Osteoblast (primary cell): Measurements from ENCODE around the gene SPRED2. TPM values are rescaled to one million over a fixed set of nuclear protein-coding genes. Genes with fewer than 3 reads are reported as not detected.

Experiments used
- DNase-seq: peaks from one replicate; pipeline ENCODE4 v3.0.0; 2011; ENCODE audit warnings: low spot score, mixed read lengths; ENCODE audit not compliant: insufficient read length; ENCODE audit errors: missing footprints
- H2AFZ ChIP-seq: 2 replicates; pipeline ENCODE4 v1.6.0; 2011; ENCODE audit warnings: mild to moderate bottlenecking, low read length
- H3K27ac ChIP-seq: 2 replicates; pipeline ENCODE4 v1.5.1; 2011; ENCODE audit warnings: mild to moderate bottlenecking, low read depth, low read length, moderate library complexity
- H3K27me3 ChIP-seq: 2 replicates; pipeline ENCODE4 v1.6.0; 2012; ENCODE audit warnings: mild to moderate bottlenecking, control low read depth, inconsistent platforms, low read length, moderate library complexity; ENCODE audit not compliant: insufficient read depth
- H3K36me3 ChIP-seq: 2 replicates; pipeline ENCODE4 v1.5.1; 2011; ENCODE audit warnings: mild to moderate bottlenecking, low read length, control low read depth, moderate library complexity; ENCODE audit not compliant: insufficient read depth
- H3K4me1 ChIP-seq: 2 replicates; pipeline ENCODE4 v1.5.1; 2011; ENCODE audit warnings: mild to moderate bottlenecking, low read length, control low read depth, moderate library complexity; ENCODE audit not compliant: insufficient read depth
- H3K4me2 ChIP-seq: 2 replicates; pipeline ENCODE4 v1.6.0; 2011; ENCODE audit warnings: mild to moderate bottlenecking, low read length; ENCODE audit not compliant: insufficient read depth
- H3K4me3 ChIP-seq: fragments of 200-600 bp; sonication (generic); 3 replicates; pipeline ENCODE4 v1.5.1; 2012; ENCODE audit warnings: mild to moderate bottlenecking, low read length, inconsistent platforms; ENCODE audit not compliant: insufficient read depth
- H3K79me2 ChIP-seq: 2 replicates; pipeline ENCODE4 v1.6.0; 2012; ENCODE audit warnings: mild to moderate bottlenecking, low read length, control low read depth, inconsistent platforms; ENCODE audit not compliant: insufficient read depth
- H3K9me3 ChIP-seq: 2 replicates; pipeline ENCODE4 v1.5.1; 2011; ENCODE audit warnings: low read depth, low read length, control low read depth
- H4K20me1 ChIP-seq: 2 replicates; pipeline ENCODE4 v1.6.0; 2012; ENCODE audit warnings: mild to moderate bottlenecking, low read length, control low read depth; ENCODE audit not compliant: insufficient read depth
- CTCF ChIP-seq: IDR thresholded peaks from 2 replicates; pipeline ENCODE4 v1.5.1; 2011; ENCODE audit warnings: mild to moderate bottlenecking, low read depth, low read length, moderate library complexity; ENCODE audit errors: extremely low read depth
- total RNA-seq: library from RNA; depleted of rRNA; stranded (reverse); fragments of >200 nt; gene quantifications from 2 replicates; pipeline ENCODE4 v1.2.3, GENCODE V29; 2012

The SPRED2 gene, protein sequence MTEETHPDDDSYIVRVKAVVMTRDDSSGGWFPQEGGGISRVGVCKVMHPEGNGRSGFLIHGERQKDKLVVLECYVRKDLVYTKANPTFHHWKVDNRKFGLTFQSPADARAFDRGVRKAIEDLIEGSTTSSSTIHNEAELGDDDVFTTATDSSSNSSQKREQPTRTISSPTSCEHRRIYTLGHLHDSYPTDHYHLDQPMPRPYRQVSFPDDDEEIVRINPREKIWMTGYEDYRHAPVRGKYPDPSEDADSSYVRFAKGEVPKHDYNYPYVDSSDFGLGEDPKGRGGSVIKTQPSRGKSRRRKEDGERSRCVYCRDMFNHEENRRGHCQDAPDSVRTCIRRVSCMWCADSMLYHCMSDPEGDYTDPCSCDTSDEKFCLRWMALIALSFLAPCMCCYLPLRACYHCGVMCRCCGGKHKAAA
- total RNA-seq: 15.3 and 17.4 TPM in 2 replicates

GRCh38 chr2:65432227-65433190 is at the start of gene SPRED2:
Gene SPRED2 (minus strand): TSS chr2:65432599. CDS start chr2:65431987, 612 bp downstream.
- peaks cover 52% of the 10 kb centered on the region for H3K79me2 ChIP-seq
- no peak for TF ChIP-seq CTCF
- H2AFZ ChIP-seq: peak within 1 kb of the TSS; percentile 92
- no peaks in the 10 kb centered on the region for H3K27me3 ChIP-seq
- H3K4me1 ChIP-seq: peaks cover 22% of the 10 kb centered on the region
- no peaks in the 10 kb centered on the region for H3K9me3 ChIP-seq
- peak within 1 kb of the TSS; percentile 93 for H3K4me3 ChIP-seq
- peaks cover 22% of the 10 kb centered on the region for H4K20me1 ChIP-seq
- no peaks in the 10 kb centered on the region for H3K36me3 ChIP-seq
- peak; percentile 99 for DNase-seq
- peak within 1 kb of the TSS; percentile 75 for H3K27ac ChIP-seq
- peak within 1 kb of the TSS; percentile 87 for H3K4me2 ChIP-seq

GRCh38 chr2:65481961-65482360 is 49.6 kb upstream of the SPRED2 start:
- Histone ChIP-seq H3K79me2 (no peaks in the 10 kb centered on the region), H3K27me3 (no peaks in the 10 kb centered on the region), H3K9me3 (no peaks in the 10 kb centered on the region), H4K20me1 (no peaks in the 10 kb centered on the region), H3K27ac (no peak overlapping the region), H3K4me1 (no peaks in the 10 kb centered on the region), H3K4me2 (no peak overlapping the region), H3K36me3 (no peaks in the 10 kb centered on the region), H2AFZ (no peak overlapping the region), H3K4me3 (no peak overlapping the region)
- no peak for DNase-seq
- TF ChIP-seq CTCF: no peak

GRCh38 chr2:65479524-65479923 is 47.1 kb upstream of the SPRED2 start:
- H3K27me3 ChIP-seq: no peaks in the 10 kb centered on the region
- peaks cover 5% of the 10 kb centered on the region for H3K9me3 ChIP-seq
- H3K79me2 ChIP-seq: no peaks in the 10 kb centered on the region
- no peaks in the 10 kb centered on the region for H4K20me1 ChIP-seq
- no peak overlapping the region for H3K27ac ChIP-seq
- no peak overlapping the region for H3K4me2 ChIP-seq
- H3K4me1 ChIP-seq: no peaks in the 10 kb centered on the region
- no peak overlapping the region for H3K4me3 ChIP-seq
- H2AFZ ChIP-seq: no peak overlapping the region
- no peak for TF ChIP-seq CTCF
- DNase-seq: no peak
- no peaks in the 10 kb centered on the region for H3K36me3 ChIP-seq
